HAP-1 (cell line): ENCODE results near the gene BACE2.
"Not testable (repeated sequence)": the region's sequence is repeated elsewhere in the genome, so short reads cannot be mapped to it uniquely, and the experiment has no call there.

Source experiments
- DNase-seq, 2 experiments: peaks; one replicate each; pipeline ENCODE4 v3.0.0-alpha.2; 2016 to 2020; ENCODE audit warnings: low spot score in 2 of 2
- H3K27me3 ChIP-seq: fragments of 250-450 bp; sonication (Bioruptor Pico); 2 replicates; pipeline ENCODE4 v1.5.1; 2020; ENCODE audit warnings: low read depth, mild to moderate bottlenecking, moderate library complexity
- H3K36me3 ChIP-seq: fragments of 250-450 bp; sonication (Bioruptor Pico); replicated peaks from 2 replicates; pipeline ENCODE4 v1.5.1; 2020; ENCODE audit warnings: mild to moderate bottlenecking
- H3K4me1 ChIP-seq: fragments of 250-450 bp; sonication (Bioruptor Pico); 2 replicates; pipeline ENCODE4 v1.5.1; 2020; ENCODE audit warnings: mild to moderate bottlenecking
- H3K4me3 ChIP-seq: fragments of 250-450 bp; sonication (Bioruptor Pico); 2 replicates; pipeline ENCODE4 v1.5.1; 2020; ENCODE audit warnings: mild to moderate bottlenecking, moderate library complexity
- H3K9me3 ChIP-seq: fragments of 250-450 bp; sonication (Bioruptor Pico); 2 replicates; pipeline ENCODE4 v1.5.1; 2020; ENCODE audit warnings: mild to moderate bottlenecking, moderate library complexity
- in situ Hi-C: fragments of 300-500 bp; cut with MboI; formaldehyde crosslinking; loops from 3 replicates; pipeline ENCODE4 v1.14.3; 2020; ENCODE audit warnings: low sequenced_read_pairs, inconsistent platforms, mixed read lengths

BACE2 gene

GRCh38 chr21:41289431-41289830 lies 121.5 kb downstream of the BACE2 start:
- no peaks in the 10 kb centered on the region; the same call in 1 of the 2 replicates for H3K9me3 ChIP-seq
- H3K4me1 ChIP-seq, result no peaks in the 10 kb centered on the region
- in situ Hi-C loops, result no loop called here
- no peaks in the 10 kb centered on the region for H3K36me3 ChIP-seq
- DNase-seq, result no peak
- H3K4me3 ChIP-seq, result no peak overlapping the region
- no peaks in the 10 kb centered on the region for H3K27me3 ChIP-seq

DNA sequence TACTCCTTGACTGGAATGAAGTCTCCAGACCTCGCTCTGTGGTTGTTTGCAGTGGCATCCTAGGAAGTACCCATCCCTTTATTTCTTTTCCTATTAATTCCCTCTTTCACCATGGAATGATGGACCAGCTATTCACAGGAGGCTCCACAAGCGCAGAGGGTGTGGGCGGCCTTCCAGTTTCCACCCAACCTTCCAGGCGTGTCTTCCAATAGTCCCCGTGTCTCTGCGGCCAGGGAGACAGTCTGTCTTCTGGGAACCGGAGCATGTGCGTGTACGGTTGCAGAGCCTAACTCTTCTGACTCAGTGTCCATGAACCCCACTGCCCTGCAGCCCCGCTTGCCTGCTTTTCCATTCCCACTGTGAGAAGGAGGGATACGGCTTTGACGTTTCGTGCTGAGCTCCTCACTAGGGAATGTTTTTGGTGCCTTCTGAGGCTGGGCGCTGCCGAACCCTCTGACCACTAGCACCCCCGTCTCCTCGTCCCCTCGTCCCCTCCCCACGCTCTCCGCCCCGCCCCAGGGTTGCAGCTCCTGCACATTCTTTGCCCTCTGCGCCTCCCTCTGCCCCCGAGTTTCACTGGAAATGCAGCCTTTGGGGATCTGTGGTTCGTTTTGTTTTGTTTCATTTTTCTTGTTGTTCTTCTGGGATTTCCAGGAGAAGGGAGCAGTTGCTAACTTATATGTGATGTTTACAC lies 122.3 kb downstream of the BACE2 start:
- Histone ChIP-seq H3K4me1 (no peaks in the 10 kb centered on the region), H3K9me3 (no peaks in the 10 kb centered on the region; the same call in 1 of the 2 replicates), H3K4me3 (no peak overlapping the region), H3K27me3 (no peaks in the 10 kb centered on the region), H3K36me3 (no peaks in the 10 kb centered on the region)
- in situ Hi-C loops, result no loop called here
- no peak for DNase-seq

DNA sequence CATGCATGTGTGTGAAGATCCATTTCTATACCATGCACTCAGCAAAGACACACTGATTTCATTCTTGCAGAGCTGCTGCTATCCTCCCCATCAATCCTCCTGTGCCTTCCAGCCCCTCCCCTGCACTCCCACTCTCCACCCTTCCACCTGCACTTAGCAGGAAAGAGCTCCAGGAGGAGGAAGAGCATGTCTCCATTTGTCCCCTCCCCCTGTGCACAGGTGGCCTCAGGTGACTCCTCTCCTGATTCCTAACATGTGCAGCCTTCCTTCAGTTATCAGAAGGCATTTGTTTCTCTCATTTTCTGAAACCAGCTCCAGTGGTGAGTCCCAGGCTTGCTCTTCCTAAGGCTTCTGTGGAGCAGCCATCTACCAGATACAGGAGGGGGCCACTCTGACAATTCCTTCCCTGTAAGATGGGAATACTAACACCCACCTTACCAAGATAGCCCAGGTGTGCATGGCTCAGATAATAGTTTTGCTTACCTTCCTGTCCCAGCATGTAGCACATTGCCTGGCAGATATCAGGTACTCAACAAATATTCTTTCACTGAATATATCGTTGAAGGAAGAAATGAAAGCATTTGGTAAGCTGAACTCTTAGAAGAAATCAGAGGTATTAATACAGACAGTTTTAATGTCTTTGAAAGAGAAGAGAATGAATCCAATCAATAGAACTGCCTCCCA lies 126.7 kb downstream of the BACE2 start:
- no peak for DNase-seq
- in situ Hi-C loops, result no loop called here
- H3K4me3 ChIP-seq, result no peak overlapping the region

GRCh38 chr21:41295721-41296254 lies 127.8 kb downstream of the BACE2 start:
- Histone ChIP-seq H3K9me3 (no peaks in the 10 kb centered on the region; the same call in 1 of the 2 replicates), H3K4me3 (no peak overlapping the region), H3K4me1 (no peaks in the 10 kb centered on the region), H3K27me3 (no peaks in the 10 kb centered on the region), H3K36me3 (no peaks in the 10 kb centered on the region)
- in situ Hi-C loops, result no loop called here
- DNase-seq, result no peak

More for the DNA sequence above, 126.7 kb downstream of the BACE2 start:
- no peaks in the 10 kb centered on the region; the same call in 1 of the 2 replicates for H3K9me3 ChIP-seq
- no peaks in the 10 kb centered on the region for H3K36me3 ChIP-seq
- H3K4me1 ChIP-seq, result no peaks in the 10 kb centered on the region
- no peaks in the 10 kb centered on the region for H3K27me3 ChIP-seq

GRCh38 chr21:41302976-41303375 lies 135.0 kb downstream of the BACE2 start:
- H3K9me3 ChIP-seq, result no peaks in the 10 kb centered on the region
- no peak overlapping the region for H3K4me3 ChIP-seq
- H3K36me3 ChIP-seq, result no peaks in the 10 kb centered on the region
- no peak for DNase-seq
- no peaks in the 10 kb centered on the region for H3K4me1 ChIP-seq
- H3K27me3 ChIP-seq, result no peaks in the 10 kb centered on the region
- in situ Hi-C loops, result no loop called here

DNA sequence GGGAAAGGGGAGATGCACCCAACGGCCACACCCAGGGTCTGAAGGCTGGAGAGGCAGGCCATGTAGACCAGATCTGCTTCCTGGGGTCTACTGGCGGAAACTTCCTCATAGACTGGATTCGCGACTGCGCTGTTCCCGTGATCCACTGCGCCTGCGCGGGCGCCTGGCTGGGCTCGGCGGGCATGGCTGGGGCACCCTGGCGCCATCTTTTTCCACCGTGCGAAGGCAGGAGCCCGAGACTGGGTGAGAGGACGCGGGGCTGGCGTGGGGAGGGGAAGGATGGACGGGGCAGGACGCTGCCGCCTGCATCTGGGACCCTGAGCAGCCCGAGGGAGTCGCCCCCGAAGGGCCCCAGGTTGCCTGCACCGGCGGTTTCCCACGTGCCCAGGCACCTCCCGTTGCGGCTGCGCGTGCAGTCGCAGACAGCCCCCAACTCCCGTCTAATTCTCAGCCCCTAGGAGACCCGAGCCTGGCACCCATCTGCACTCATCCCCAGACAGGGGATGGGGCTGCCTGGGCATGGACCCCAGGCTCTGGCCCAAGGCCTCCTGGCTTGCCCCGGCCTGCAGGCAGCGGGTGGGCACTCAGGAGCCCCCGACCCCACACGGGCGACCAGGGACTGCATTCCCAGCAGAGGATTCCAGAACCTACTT lies 136.2 kb downstream of the BACE2 start:
- no peaks in the 10 kb centered on the region for H3K27me3 ChIP-seq
- H3K36me3 ChIP-seq, result no peaks in the 10 kb centered on the region
- H3K4me3 ChIP-seq, result no peak overlapping the region
- H3K9me3 ChIP-seq, result 0 out of 2 replicates have a peak, but pooled peaks cover 1% of the 10 kb centered on the region
- H3K4me1 ChIP-seq, result no peaks in the 10 kb centered on the region
- in situ Hi-C loops, result no loop called here
- DNase-seq, result no peak

- in situ Hi-C loops, result no loop called here
- Histone ChIP-seq H3K4me3 (no peak overlapping the region), H3K4me1 (no peaks in the 10 kb centered on the region), H3K9me3 (0 out of 2 replicates have a peak, but pooled peaks cover 2% of the 10 kb centered on the region), H3K36me3 (no peaks in the 10 kb centered on the region), H3K27me3 (no peaks in the 10 kb centered on the region)
- no peak for DNase-seq
Observed at GRCh38 chr21:41307219-41307618, 139.3 kb downstream of the BACE2 start.

GRCh38 chr21:41313285-41314164 lies 145.6 kb downstream of the BACE2 start:
- H3K4me3 ChIP-seq, H3K36me3 ChIP-seq, in situ Hi-C loops: not testable (repeated sequence)

GRCh38 chr21:41315726-41316125 lies 147.8 kb downstream of the BACE2 start:
- no peaks in the 10 kb centered on the region for H3K9me3 ChIP-seq
- H3K27me3 ChIP-seq, result no peaks in the 10 kb centered on the region
- H3K36me3 ChIP-seq, result no peaks in the 10 kb centered on the region
- in situ Hi-C loops, result no loop called here
- no peak overlapping the region for H3K4me3 ChIP-seq
- no peaks in the 10 kb centered on the region for H3K4me1 ChIP-seq
- DNase-seq, result no peak

More at GRCh38 chr21:41313285-41314164, 145.6 kb downstream of the BACE2 start:
- H3K27me3 ChIP-seq, H3K9me3 ChIP-seq, DNase-seq, H3K4me1 ChIP-seq: not testable (repeated sequence)

GRCh38 chr21:41316200-41317062 lies 148.5 kb downstream of the BACE2 start, which contains the start of gene FAM3B:
Gene FAM3B (plus strand): TSS chr21:41316801. CDS start chr21:41316880, 79 bp downstream.
- Histone ChIP-seq H3K9me3 (0 out of 2 replicates have a peak, but pooled peaks cover under 1% of the 10 kb centered on the region), H3K4me3 (no peak within 1 kb of the TSS), H3K36me3 (no peaks in the 10 kb centered on the region), H3K4me1 (no peaks in the 10 kb centered on the region), H3K27me3 (no peaks in the 10 kb centered on the region)
- in situ Hi-C loops, result no loop called here
- no peak for DNase-seq

DNA sequence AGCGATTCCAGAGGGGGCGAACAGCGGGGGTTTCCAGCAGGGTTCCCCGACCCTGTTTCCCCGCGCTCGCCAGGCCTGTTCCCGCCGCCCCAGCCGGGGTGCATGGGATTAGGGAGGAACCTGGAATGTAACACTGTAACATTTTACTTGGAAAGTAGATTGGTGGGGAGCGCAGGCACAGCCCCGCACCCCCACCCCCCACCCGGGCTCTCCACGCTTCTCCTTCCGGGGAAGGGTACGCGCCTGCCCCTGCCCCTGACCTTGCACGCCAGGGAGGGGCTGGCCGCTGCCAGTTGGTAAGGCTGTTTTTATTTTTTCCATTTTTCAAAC lies 149.1 kb downstream of the BACE2 start:
- no peaks in the 10 kb centered on the region for H3K27me3 ChIP-seq
- DNase-seq, result no peak
- in situ Hi-C loops, result no loop called here
- H3K4me3 ChIP-seq, result no peak overlapping the region
- no peaks in the 10 kb centered on the region for H3K36me3 ChIP-seq
- no peaks in the 10 kb centered on the region for H3K4me1 ChIP-seq
- H3K9me3 ChIP-seq, result 0 out of 2 replicates have a peak, but pooled peaks cover 2% of the 10 kb centered on the region

- H3K27me3 ChIP-seq, result no peaks in the 10 kb centered on the region
- no peaks in the 10 kb centered on the region for H3K36me3 ChIP-seq
- no peak for DNase-seq
- H3K4me3 ChIP-seq, result no peak overlapping the region
- H3K9me3 ChIP-seq, result 0 out of 2 replicates have a peak, but pooled peaks cover 2% of the 10 kb centered on the region
- in situ Hi-C loops, result no loop called here
- H3K4me1 ChIP-seq, result no peaks in the 10 kb centered on the region
Observed at GRCh38 chr21:41317458-41317857, 149.5 kb downstream of the BACE2 start.
